ENCODE results near the gene WDR48. TPM values are rescaled to one million over a fixed set of nuclear protein-coding genes. Genes with fewer than 3 reads are reported as not detected.
"Not testable (repeated sequence)": the region's sequence is repeated elsewhere in the genome, so short reads cannot be mapped to it uniquely, and the experiment has no call there.

WDR48 gene
- polyA plus RNA-seq, 1 experiment: 20.1 TPM

- no peak for DNase-seq (ENCODE audit: low read depth)
- ChIA-PET CTCF (interaction anchor here (0.8 kb wide), 1 partner anchor 250 kb away, joined by 3 read pairs; no protein-coding TSS in a partner anchor), POLR2A (no interaction called here)
- Histone ChIP-seq H3K36me3 (ENCODE audit: control insufficient read depth, insufficient read depth, low read length) (no peaks in the 10 kb centered on the region), H3K27me3 (ENCODE audit: control insufficient read depth, insufficient read depth, low read length) (no peaks in the 10 kb centered on the region; the same call in 1 of the 2 replicates), H3K4me3 (ENCODE audit: low read depth, low read length) (no peak overlapping the region)
- no peak for TF ChIP-seq CTCF (IDR thresholded peaks at IDR 0.05; ENCODE audit: insufficient read depth, low read depth, low read length)
Observed at GRCh38 chr3:39038165-39038564, 13.7 kb upstream of the WDR48 start.

DNA sequence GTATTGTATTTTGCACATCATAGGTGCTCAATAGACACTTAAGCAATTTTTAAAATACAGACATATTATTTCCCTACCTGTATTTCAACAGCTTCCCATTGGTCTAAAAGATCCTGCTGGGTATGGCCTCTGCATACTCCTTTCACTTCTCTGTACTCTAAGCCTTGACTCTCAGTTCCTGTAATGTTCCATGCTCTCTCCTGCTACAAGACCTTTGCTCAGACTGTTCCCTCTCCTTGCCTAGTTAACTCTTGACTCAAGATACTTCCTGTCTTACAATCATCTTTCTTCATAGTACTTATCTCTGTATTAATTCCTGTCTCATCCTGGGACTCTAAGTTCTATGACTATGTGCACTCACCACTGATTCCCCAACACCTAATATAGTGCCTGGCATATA is 1.8 kb upstream of the WDR48 start:
- Histone ChIP-seq H3K27me3 (ENCODE audit: control insufficient read depth, insufficient read depth, low read length) (no peaks in the 10 kb centered on the region), H3K4me3 (ENCODE audit: low read depth, low read length) (no peak overlapping the region), H3K36me3 (ENCODE audit: control insufficient read depth, insufficient read depth, low read length) (no peaks in the 10 kb centered on the region)
- ChIA-PET POLR2A (no interaction called here), CTCF (interaction anchor here (1.4 kb wide), 1 partner anchor 19 kb away, joined by 4 read pairs; no protein-coding TSS in a partner anchor)
- TF ChIP-seq CTCF (IDR thresholded peaks at IDR 0.05; ENCODE audit: insufficient read depth, low read depth, low read length): no peak
- no peak for DNase-seq (ENCODE audit: low read depth)

DNA sequence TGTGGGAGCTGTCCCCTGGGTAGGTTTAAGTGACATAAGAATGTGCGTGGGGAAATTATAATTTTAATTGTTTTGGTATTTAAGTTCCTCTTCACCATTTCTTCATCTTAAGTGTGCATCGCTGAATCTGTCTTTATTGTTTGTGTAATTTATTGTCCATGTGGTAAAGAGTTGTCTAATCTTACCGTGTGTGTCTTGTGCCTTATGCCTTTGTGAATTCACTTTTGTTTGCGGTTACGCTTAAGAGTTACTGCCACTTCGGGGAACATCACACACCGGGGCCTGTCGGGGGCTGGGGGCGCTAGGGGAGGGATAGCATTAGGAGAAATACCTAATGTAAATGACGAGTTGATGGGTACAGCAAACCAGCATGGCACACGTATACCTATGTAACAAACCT is 767 bp downstream of the WDR48 start:
- ChIA-PET POLR2A (interaction anchor here (0.6 kb wide), 1 partner anchor 42 kb away, joined by 3 read pairs; no protein-coding TSS in a partner anchor), CTCF (no interaction called here)
- no peak for DNase-seq (ENCODE audit: low read depth)

GRCh38 chr3:39053696-39054095 is 1.9 kb downstream of the WDR48 start:
- no peak overlapping the region for H3K4me3 ChIP-seq (ENCODE audit: low read depth, low read length)
- ChIA-PET CTCF (no interaction called here), POLR2A (no interaction called here)
- no peak for DNase-seq (ENCODE audit: low read depth)
- H3K27me3 ChIP-seq (ENCODE audit: control insufficient read depth, insufficient read depth, low read length): no peaks in the 10 kb centered on the region
- no peaks in the 10 kb centered on the region for H3K36me3 ChIP-seq (ENCODE audit: control insufficient read depth, insufficient read depth, low read length)
- no peak for TF ChIP-seq CTCF (IDR thresholded peaks at IDR 0.05; ENCODE audit: insufficient read depth, low read depth, low read length)

More for the DNA sequence above, 767 bp downstream of the WDR48 start:
- Histone ChIP-seq H3K4me3 (ENCODE audit: low read depth, low read length) (peak overlapping the region; percentile 82), H3K36me3 (ENCODE audit: control insufficient read depth, insufficient read depth, low read length) (no peaks in the 10 kb centered on the region), H3K27me3 (ENCODE audit: control insufficient read depth, insufficient read depth, low read length) (no peaks in the 10 kb centered on the region)
- no peak for TF ChIP-seq CTCF (IDR thresholded peaks at IDR 0.05; ENCODE audit: insufficient read depth, low read depth, low read length)

DNA sequence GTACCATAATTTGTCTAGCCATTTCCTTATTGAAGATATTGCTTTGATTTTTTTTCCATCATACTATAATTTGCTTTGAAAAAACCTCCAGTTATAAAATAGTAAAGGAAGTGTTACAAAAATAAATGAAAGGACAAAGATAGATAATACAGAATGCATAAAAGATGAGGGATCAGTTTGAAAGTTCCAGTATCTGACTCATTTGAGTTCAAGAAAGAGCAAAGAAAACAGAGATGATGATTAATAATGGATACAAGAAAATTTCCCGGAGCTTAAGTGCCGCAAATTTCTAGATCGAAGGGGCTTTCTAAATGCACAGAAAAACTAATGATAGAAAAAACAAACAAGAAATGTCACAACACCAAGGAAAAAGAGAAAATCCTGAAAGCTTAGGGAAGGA is 4.3 kb downstream of the WDR48 start:
- ChIA-PET CTCF (interaction anchor here (1.2 kb wide), 1 partner anchor 11 kb away, joined by 3 read pairs; no protein-coding TSS in a partner anchor), POLR2A (no interaction called here)
- DNase-seq (ENCODE audit: low read depth): no peak
- Histone ChIP-seq H3K36me3 (ENCODE audit: control insufficient read depth, insufficient read depth, low read length) (no peaks in the 10 kb centered on the region), H3K27me3 (ENCODE audit: control insufficient read depth, insufficient read depth, low read length) (no peaks in the 10 kb centered on the region), H3K4me3 (ENCODE audit: low read depth, low read length) (no peak overlapping the region)
- no peak for TF ChIP-seq CTCF (IDR thresholded peaks at IDR 0.05; ENCODE audit: insufficient read depth, low read depth, low read length)

- H3K36me3 ChIP-seq (ENCODE audit: control insufficient read depth, insufficient read depth, low read length); H3K27me3 ChIP-seq (ENCODE audit: control insufficient read depth, insufficient read depth, low read length); DNase-seq (ENCODE audit: low read depth); H3K4me3 ChIP-seq (ENCODE audit: low read depth, low read length); CTCF ChIA-PET; POLR2A ChIA-PET: not testable (repeated sequence)
Observed at GRCh38 chr3:39061228-39061627, 9.4 kb downstream of the WDR48 start.
